ENCODE measurements around the gene LMO7.

The LMO7 gene

DNA sequence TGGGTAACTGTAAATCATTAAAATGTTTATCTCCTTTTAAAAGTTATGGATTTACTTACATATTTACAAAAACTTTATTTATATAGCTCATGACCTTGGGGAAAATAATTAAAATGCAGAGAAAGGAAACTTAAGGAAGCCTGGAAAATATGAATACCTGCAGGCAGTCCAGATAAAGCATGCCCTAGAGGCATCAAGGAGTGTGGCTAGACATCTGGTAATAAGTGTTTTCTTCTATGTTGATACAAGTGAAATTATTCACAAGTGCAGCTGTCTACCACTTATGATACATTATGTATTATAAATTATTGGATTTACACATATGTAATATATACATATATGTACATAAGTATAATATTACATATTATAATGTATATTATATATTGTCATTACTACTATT, 207.9 kb downstream of the LMO7 start:
- DNase-seq (ENCODE audit: low read depth), result no peak

DNA sequence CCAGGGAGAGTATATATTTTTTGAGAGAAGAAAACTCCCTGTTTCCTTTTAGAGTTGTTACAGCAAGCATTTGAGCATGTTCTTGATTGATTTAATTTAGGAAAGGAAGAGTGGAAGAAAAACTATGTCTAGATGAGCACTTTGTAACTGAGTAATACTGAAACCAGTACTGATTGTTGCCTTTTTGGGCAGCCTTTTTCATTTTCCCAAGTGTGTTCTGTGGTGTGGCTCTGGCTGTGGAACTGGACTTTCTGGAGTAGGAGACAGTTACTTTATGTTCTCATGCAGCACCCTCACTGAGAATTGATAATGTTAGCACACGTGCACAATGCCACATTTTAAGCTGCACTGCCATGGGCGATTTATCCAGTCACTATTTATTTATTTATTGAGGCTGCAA, 211.5 kb downstream of the LMO7 start:
- no peak for DNase-seq (ENCODE audit: low read depth)

DNA sequence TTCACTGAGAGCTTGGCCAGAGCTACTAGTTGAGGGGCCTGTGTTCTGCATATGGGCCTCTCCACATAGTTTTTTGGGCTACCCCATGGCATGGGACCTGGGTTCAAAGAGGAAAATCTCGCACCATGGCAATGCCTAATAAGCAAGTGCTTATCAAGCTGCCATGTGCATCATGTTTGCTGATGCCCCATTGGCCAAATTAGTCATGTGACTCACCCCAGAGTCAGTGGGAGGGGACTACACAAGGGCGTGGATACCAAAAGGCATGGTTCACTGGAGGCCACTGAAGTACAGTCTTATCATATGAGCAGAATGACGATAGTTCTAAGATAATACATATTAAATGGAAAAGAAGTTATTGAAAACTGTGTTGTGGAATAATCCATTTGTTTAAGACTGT, 214.8 kb downstream of the LMO7 start:
- no peak for DNase-seq (ENCODE audit: low read depth)

DNA sequence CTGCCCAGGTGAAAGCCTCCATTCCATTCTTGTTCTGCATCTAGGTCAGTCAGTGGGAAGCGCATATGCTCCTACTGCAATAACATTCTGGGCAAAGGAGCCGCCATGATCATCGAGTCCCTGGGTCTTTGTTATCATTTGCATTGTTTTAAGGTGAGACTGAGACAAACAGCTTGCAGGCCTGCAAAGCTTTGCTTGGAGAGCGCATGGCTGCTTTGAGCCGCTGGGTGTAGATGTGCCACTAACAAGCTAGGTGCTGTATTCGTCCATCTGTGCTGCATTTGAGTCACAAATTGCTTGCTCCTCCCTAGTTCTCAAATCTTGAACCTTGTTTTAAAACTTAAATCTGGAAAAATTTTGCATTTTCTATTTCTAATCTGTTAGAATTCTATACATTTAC, 219.1 kb downstream of the LMO7 start:
- no peak for DNase-seq (ENCODE audit: low read depth)

DNA sequence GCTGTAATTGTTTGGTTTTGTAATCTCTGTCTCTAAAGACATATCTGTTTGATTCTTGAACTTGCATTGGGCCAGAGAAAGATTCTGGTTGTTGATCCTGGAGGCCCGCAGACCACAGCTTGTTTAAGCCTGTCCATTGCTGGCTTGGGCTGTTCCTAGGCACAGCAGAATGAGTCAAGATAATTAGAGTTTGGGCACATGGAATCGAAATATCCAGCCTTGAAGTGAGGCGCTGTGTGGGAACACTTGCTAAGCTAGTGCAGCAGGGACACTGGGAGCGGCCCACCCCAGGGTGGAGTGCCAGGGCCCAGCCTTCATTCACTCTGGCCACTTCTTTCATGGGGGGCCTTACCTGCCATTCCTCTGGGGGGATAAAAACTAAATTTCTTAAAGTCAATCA, 219.7 kb downstream of the LMO7 start:
- DNase-seq (ENCODE audit: low read depth), result no peak

DNA sequence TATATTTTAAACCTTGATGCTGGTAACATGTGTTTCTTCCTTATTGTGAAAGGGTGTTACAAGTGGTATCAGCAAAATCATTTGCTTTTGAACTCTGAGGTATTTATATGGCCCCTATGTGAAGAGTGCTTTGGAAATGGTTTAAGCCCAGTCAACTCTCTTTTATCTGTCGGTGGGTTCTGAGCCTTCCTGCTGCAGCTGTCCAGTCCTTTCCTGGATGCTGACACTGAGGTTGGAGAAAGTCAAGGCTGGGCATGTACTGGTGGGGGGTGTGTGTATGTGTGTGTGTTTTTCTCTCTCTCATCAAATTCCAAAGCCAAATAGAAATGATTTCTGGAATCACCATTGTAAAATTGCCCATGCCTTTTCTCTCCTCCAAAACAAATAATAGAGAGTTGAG, 221.2 kb downstream of the LMO7 start:
- no peak for DNase-seq (ENCODE audit: low read depth)

DNA sequence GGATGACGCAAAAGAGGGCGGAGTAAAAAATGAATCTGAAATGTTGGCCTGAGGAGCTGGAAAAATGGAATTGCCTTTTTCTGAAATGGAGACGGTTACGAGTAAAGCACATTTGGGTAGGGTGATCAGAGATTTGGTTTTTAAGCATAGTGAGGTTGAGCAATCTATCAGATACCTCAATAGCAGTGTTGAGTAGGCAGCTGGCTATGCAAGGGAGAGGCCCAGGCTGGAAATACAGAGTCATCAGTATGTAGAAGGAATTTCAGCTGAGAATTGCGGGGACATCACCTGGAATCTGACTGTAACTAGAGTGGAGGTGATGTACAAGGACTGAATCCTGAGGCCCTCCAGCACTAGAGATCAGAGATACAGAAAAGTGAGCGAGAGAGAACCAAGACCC, 224.8 kb downstream of the LMO7 start:
- DNase-seq (ENCODE audit: low read depth), result no peak

DNA sequence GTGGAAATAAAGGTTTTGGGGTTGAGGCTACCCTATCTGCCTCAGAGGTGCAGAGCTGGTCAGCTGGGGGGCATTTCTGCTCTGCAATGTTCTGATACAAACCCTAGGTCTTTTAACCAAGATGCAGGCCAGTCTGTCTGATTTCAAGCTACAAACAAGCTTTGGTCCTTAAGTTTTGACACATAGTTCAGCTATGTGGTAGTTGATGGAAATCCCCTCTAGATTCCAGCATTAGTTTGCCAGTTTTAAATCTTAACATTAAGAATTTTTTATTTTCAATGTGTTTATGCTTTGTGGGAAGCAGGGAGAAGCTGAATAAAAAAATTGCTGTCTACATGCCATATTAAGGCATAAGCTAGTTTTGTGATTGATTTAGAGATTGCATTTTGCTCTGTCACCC, 225.7 kb downstream of the LMO7 start:
- no peak for DNase-seq (ENCODE audit: low read depth)

DNA sequence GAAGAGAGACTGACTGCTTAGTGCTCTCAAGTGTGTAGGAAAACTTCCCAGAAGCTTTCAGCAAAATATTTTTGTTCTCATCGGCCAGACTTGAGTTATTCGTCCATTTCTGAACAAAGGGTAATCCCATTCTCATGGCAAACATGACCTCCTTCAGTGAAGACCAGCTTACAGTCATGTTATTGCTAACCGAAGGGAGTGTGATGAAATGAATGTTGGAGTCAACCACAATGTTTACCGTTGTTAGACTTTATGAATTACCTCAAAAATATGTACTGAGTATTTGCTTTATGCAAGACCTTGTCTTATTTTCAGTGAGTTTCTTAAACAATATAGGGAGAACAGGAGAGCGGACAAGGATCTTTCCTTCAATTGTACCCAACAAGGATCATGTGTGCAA, 228.6 kb downstream of the LMO7 start:
- DNase-seq (ENCODE audit: low read depth), result no peak

DNA sequence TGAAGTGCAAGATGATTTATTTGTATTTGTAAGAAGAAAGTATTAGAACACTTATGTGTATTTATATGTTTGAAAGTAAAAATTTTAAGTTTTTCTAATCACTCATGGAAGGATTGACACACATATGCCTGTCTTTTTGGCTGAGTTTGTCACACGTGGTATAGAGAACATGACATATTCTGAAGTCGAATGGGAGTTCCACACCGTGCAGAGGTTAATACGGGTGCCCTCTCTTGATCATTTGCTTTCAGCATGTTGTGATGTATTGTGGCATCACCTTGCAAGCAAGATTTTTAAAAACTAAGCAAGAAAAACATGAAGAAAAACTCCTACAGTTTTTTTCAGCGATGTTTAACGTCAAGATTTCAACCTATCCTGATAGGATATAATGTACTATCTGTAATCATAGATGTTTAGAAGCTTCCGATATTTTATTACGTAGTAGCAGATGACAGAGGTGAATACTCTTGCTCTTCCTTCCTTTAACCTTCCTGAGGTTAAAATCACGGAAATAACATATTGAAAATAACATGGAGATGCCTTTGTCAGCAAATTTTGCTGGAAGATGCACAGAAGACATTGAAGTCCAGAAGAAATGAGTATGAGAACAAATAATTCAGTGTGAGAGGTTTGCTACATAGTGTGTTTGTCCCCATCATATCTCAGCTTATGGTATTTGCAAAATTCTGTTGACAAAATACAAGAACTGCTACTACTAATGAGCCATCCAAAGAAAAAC, 231.4 kb downstream of the LMO7 start:
- no peak for DNase-seq (ENCODE audit: low read depth)

DNA sequence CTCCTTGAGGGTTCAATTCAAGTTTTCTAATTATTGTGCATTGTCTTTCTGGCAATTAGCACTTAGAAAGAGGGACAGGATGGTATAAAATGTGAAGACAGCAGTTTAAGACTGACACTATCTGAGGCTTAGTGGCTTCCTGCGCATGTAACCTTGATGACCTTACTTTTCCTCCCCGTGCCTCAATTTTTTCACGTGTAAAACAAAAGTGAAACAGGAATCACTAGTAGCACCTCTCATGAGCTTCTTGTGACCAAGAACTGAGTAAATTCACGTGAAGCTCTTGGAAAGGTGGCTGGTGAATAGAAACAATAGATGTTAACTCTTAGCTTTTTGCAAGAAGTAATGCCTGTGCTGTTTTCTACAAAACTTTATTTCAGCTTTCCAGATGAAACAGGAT, 233.9 kb downstream of the LMO7 start:
- DNase-seq (ENCODE audit: low read depth), result no peak

DNA sequence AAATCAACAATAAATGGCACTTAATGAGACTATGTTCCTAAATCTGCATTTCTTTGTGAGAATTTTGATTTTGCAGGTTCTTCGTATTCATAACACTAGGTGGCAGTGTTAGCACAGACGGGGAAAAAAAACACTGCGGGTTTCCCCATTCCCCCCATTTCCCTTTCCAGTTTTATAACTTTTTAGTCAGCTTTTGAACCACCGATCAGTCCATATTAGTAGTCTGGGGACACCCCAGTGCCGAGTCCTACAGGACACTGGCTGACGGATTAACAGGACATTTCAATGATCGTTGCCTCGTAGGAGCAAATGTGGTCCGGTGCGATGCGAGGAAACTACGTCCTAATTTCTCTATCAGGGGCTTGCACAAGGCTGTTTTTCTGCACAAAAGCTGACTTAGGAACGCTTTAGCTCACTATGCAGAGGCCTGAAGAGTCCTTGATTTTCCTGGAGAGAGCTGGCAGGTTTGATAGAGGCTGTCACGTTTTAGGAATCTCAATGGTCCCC, 234.3 kb downstream of the LMO7 start:
- no peak for DNase-seq (ENCODE audit: low read depth)

DNA sequence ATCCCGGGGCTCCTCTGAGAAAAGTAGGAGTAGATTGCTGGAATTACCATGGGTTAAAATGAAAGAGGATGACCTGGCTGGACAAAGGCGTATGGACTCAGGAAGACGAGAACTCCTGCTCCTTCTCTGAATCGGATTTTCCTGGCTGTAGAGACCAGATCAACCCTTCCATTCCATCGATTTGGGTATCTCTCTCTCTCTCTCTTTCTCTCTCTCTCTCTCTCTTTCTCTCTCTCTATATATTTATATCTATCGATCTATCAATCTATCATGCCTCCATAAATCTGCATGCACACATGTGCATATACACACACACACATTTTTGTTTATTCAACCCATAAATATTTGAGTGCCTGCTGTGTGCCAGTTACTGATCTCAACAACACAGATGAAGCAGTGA, 234.9 kb downstream of the LMO7 start:
- no peak for DNase-seq (ENCODE audit: low read depth)

DNA sequence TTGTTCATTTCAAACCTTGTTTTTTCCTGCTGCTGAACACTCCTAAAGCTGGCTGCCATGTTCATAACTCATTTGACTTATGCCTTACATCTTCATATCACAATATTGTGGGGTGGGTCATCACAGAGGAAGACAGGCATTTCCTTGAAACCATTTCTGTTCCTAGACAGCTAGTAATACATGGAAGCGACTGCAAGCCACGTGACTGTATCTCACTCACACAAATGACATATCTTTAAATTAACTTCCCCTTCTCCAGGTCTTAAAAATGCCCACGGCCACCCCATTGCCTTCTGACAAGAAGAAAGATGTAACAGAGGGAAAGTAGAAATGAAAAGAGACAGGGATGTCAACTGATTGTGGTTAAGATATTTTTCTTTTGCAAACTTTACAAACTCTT, 236.8 kb downstream of the LMO7 start:
- DNase-seq (ENCODE audit: low read depth), result no peak

DNA sequence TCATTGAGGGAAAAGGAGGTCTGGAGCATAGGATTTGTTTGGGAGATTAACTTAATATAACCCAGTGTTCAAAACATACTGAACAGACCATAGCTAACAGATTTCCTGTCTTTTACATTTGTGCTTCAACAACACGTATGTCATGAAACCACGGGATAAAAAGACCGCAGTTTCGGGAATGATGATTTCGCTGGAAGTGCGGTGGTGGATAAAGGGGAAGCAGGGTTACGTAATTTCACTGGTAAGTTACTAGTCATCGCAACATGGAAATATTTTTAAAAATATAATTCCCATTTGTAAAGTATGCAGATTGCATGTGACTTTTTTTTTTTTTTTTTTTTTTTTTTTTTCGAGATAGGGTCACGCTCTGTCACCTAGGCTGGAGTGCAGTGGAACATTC, 237.4 kb downstream of the LMO7 start:
- DNase-seq (ENCODE audit: low read depth), result no peak

DNA sequence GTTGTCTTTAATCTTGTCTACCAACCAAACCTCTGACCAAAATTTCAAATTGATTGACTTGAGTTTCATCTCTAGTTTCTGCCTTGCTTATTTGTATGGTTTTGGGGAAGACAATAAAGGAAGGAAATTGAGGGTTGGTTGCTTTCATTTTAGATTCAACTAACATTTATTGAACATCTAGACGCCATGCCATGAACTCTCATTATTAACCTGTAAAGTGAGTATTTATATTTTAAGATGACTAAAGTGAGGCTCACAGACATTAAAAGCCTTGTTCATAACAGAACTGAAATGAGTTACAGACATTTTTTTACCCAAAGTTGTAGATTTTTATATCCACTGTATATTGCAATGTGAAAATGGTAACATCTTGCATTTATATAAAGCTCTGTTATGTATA, 239.3 kb downstream of the LMO7 start:
- no peak for DNase-seq (ENCODE audit: low read depth)

DNA sequence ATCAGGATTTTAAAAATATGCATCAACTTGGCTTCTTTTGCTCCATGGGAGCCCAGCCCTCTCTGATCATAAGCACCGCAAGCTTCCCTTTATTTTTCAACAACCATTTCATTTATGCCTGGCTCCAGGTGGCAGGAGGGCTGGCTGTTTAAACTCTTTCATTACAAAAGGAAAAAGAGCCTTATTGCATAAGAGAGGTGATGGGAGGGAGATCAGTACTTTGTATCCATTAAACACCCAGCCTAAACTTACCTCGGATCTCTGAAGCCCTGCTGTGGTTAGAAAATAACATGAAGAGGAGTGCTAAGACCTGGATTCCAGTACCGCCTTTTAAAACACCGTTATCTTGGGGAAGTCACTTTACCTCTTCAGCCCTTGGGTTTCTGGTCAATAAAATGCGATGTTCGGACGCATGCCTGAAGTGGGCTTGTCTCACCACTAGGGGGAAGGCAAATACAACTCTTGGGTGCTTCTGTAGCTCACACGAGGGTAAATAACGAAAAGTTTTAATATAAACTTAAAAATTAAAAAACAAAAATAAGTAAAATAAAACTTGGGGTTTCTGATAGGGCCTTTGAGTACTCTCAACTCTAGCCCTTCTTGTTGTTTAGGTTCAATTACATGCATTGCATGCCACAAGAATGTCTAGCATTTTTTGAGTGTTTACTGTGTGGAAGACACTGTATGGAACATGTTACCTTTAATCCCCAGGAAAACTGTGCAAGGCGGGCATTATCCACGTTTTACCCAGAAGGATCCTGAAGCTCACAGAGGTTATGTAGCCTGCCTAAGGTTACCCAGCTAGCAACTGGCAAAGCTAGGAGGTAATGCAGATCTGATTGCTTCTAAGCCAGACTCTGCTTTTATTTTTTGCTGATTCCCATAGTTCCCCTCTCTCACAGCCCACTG, 240.3 kb downstream of the LMO7 start:
- DNase-seq (ENCODE audit: low read depth), result peak; percentile 25

DNA sequence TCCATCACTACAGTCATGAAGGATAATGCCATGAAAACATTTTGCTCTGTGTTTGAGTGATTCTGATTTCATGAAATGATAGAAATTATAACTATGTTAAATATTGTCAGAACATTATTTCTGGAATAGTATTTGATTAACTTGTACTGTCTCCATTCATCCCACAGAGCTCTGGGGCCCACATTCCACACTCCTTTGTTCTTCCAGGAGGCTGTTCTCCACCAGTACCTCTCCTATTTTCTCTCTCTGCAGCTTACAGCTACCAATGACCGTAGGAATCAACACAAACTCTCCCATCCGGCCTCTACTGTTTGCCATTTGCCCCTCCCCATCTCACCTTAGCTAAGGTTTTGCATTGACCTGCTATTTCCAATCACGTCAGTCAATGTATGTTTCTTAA, 240.9 kb downstream of the LMO7 start:
- no peak for DNase-seq (ENCODE audit: low read depth)

DNA sequence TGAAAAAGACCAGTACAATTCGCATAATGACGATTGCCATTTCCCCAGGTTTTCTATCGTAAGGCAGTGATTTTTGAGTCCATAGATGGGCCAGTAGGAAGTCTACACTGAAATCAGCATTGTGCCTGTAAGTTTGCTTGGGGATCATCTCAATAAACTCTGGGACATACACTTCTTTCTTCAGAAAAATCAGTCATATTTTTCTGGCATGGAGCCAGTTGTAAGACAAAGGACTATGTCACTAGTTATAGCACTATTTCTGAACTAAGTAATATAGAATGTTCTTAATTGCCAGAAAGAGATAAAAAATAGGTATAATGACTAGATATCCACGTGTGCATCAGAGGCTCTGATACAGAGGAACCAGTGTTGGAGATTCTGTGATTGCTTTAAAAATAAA, 243.5 kb downstream of the LMO7 start:
- DNase-seq (ENCODE audit: low read depth), result no peak

DNA sequence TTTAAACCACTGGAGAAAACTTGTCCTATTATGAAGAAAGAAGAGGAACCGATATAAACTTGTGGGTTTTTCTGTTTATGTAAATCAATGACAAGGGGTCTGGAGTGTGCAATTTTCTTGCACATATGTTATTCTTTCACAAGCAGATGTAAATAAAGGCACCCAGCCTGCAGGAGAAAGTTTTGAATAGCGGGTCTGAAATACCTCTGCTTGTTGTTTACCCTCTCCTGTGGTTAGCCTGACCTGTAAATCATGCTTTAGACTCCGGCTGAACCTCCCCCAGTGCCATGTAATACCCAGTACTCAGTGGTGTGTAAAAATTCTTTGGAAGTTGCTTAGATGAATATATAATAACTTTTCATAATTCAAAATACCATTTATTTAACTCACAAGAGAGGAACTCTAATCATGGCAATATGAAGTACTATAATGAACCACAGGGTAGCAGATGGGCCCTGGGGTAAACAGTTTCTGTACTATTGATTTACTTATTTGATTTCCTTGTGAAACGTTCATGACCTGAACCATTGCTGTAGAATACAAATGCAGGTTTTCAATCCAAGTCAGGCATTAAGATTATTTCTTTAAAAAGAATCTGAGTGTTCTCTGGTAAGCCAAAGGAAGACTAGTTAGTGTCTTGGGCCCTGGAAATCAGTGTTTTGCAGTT, 245.1 kb downstream of the LMO7 start:
- no peak for DNase-seq (ENCODE audit: low read depth)

DNA sequence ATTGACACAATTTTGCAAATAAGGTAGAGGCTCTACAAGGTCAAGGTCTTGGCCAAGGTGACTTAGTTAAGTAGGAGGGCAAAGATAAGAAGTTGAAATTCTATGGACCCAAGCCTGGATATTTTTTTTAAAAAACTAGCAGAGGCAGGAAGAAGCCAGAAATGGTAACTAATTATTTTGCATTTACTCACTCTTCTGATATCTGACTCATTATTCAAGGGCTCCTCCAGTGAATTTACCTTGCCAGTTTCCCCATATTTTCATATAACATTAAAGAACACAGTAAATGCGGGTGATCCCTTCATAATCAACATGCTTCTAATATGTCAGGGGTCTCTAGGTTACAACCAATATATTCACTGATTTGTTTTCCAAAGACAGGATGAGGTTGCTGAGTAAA, 246.1 kb downstream of the LMO7 start:
- DNase-seq (ENCODE audit: low read depth), result no peak

DNA sequence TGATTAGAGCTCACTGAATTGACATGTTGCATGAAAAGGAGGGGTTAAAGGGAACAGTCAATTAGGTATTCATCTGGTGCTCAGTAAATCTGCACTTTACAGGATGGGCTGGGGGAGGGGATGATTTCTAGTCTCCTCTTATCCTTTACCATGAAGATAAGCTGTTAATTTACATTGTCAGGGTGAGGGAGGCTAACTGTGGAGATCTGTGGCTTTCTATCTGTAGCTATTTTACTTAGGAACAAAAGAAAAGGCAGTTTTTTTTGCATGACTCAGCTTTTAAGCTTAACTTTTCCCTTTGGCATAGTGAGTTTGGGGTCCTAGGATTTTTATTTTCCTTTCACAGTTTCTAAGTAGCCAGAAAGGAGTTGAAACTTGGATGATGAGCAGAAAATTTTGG, 253.3 kb downstream of the LMO7 start:
- DNase-seq (ENCODE audit: low read depth), result no peak

DNA sequence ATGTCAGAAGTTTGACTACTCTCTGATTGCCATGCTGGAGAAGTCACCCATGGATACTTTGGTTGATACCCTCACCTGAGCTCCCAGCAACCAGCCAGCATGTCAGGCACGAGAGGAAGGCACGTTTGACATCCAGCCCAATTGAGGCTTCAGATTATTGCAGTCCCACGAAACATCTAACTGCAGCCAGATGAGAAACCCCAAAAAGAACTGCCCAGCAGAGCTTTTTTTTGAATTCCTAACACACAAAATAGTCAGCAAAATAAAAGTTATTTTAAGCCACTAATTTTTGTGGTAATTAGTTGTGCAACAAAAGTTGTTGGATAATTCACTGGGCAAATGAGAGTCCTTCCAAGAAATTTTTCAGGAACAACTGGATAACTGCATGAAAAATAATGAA, 259.0 kb downstream of the LMO7 start:
- DNase-seq (ENCODE audit: low read depth), result no peak

Measured in stimulated activated CD4-positive, alpha-beta T cell treated with anti-CD3 and anti-CD28 coated beads, Interleukin-2, amount 100 ng/mL, for 4 hours (primary cell).